ENCODE data around the gene ATF3. TPM values are rescaled to one million over a fixed set of nuclear protein-coding genes. Genes with fewer than 3 reads are reported as not detected.

ATF3 gene
- total RNA-seq, 1 experiment from 2014 or later, result 6.0 TPM

GRCh38 chr1:212607913-212608391 lies 609 bp upstream of the ATF3 start:
- DNase-seq (ENCODE audit: low read depth), result no peak

GRCh38 chr1:212608959-212609700 lies 569 bp downstream of the ATF3 start:
- peak; percentile 60 for DNase-seq (ENCODE audit: low read depth)

- peak; percentile 55 for DNase-seq (ENCODE audit: low read depth)
These were observed 1.4 kb downstream of the ATF3 start for GRCh38 chr1:212609701-212610574.

GRCh38 chr1:212610575-212610967 lies 2.0 kb downstream of the ATF3 start:
- peak; percentile 39 for DNase-seq (ENCODE audit: low read depth)

GRCh38 chr1:212611000-212611948 lies 2.7 kb downstream of the ATF3 start:
- DNase-seq (ENCODE audit: low read depth), result peak; percentile 41

GRCh38 chr1:212612041-212612961 lies 3.7 kb downstream of the ATF3 start:
- peak; percentile 48 for DNase-seq (ENCODE audit: low read depth)

GRCh38 chr1:212613440-212614335 lies 5.1 kb downstream of the ATF3 start:
- DNase-seq (ENCODE audit: low read depth), result peak; percentile 66

- DNase-seq (ENCODE audit: low read depth), result no peak
These were observed 6.1 kb downstream of the ATF3 start for GRCh38 chr1:212614453-212615200.

- DNase-seq (ENCODE audit: low read depth), result no peak
These were observed 6.6 kb downstream of the ATF3 start for GRCh38 chr1:212615201-212615470.

- no peak for DNase-seq (ENCODE audit: low read depth)
These were observed 10.1 kb downstream of the ATF3 start for GRCh38 chr1:212618466-212619210.

- DNase-seq (ENCODE audit: low read depth), result no peak
These were observed 11.7 kb downstream of the ATF3 start for GRCh38 chr1:212620293-212620692.

GRCh38 chr1:212621043-212621948 lies 12.7 kb downstream of the ATF3 start:
- DNase-seq (ENCODE audit: low read depth), result peak; percentile 18

- peak; percentile 17 for DNase-seq (ENCODE audit: low read depth)
These were observed 13.4 kb downstream of the ATF3 start for GRCh38 chr1:212621949-212622305.

GRCh38 chr1:212622467-212622866 lies 13.9 kb downstream of the ATF3 start:
- DNase-seq (ENCODE audit: low read depth), result peak; percentile 17

GRCh38 chr1:212622906-212623305 lies 14.3 kb downstream of the ATF3 start:
- no peak for DNase-seq (ENCODE audit: low read depth)

GRCh38 chr1:212623603-212624002 lies 15.0 kb downstream of the ATF3 start:
- no peak for DNase-seq (ENCODE audit: low read depth)

- no peak for DNase-seq (ENCODE audit: low read depth)
These were observed 16.5 kb downstream of the ATF3 start for GRCh38 chr1:212624976-212625501.
